ENCODE results near the gene TM9SF2.

Gene TM9SF2

GRCh38 chr13:99577934-99578917 lies 77.0 kb downstream of the TM9SF2 start:
- DNase-seq (ENCODE audit: low spot score): no peak

DNA sequence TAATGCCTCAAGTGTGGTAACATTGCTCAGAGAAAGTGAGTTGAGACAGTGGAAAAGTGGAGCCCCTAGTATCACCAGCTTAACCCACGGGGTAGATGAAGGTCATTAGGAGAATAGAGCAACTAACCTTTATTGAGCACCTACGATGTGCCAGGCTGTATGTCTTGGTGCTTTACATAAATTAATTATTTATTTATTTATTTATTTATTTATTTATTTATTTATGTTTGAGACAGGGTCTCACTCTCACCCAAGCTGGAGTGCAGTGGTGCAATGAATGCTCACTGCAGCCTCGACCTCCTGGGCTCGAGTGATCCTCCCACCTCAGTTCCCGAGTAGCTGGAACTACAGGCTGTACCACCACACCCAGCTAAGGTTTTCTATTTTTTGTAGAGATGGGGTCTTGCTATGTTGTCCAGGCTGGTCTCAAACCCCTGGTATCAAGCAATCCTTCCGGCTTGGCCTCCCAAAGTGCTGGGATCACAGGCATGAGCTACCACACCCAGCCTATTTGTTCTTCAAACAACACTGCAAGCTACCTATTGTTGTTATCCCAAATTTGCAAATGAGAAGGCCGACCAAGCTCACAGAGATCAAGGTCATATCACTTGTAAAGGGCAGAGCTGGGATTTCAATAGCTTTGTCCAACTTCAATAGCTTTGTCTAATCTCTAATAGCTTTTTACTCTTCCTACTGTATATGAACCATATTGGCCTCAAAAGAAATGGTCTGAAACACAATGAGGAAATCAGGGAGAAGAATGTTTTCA lies 79.4 kb downstream of the TM9SF2 start:
- no peak for DNase-seq (ENCODE audit: low spot score)

DNA sequence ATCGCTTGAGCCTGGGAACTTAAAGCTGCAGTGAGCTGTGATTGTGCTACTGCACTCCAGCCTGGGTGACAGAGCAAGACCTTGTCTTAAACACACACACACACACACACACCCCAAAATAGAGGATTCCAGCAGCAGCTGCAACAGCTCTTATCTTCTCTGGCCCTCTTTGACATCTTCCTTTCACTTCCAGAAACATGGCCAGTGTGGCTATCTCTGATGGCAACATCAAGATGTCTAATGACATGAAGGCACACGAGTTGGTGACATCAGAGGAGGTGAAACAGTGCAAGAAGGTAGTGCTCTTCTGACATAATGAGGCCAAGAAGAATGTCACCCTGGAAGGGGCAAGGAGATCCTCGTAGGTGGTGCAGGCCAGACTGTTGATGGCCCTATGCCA lies 81.2 kb downstream of the TM9SF2 start:
- no peak for DNase-seq (ENCODE audit: low spot score)

- no peak for DNase-seq (ENCODE audit: low spot score)
Measured at GRCh38 chr13:99585609-99586008, 84.3 kb downstream of the TM9SF2 start.

GRCh38 chr13:99587021-99587420 lies 85.7 kb downstream of the TM9SF2 start:
- DNase-seq (ENCODE audit: low spot score): no peak

DNA sequence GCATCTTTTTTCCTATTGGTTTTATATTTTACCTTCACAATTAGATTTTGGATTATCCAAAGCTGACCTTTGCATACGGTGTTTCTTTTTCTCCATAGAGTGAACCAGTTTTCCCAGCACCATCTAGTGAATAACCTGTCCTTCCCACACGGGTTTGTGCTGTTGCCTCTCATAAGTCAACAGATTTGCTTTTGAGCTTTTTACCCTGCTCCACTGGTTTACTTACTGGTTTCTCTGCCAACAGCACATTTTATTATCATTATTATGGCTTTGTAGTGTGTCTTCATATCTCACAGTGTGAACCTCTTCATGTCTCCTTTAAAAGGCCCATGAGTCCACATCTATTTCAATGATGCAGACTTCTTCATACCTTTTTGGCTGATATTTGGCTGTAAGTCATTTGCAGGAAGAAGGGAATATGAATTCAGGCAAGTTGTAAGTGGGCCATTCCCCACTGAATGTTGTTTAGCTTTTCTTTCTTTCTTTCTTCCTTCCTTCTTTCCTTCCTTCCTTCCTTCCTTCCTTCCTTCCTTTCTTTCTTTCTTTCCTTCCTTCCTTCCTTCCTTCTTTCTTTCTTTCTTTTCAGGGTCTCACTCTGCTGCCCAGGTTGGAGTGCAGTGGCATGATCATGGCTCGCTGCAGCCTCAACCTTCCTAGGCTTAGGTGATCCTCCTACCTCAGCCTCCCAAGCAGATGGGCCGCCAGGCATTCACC lies 86.8 kb downstream of the TM9SF2 start:
- no peak for DNase-seq (ENCODE audit: low spot score)

DNA sequence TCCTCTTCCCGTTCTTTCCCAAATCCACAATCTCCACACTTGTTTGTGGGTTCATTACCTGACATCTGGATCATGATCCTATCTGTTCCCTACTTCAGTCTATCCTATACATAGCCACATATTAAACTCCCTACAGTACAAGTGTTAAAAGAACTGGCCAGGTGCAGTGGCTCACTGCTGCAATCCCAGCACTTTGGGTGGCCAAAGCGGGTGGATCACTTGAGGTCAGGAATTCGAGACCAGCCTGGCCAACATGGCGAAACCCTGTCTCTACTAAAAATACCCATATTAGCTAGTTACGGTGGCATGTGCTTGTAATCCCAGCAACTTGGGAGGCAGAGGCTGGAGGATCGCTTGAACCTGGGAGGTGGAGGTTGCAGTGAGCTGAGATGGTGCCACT lies 88.3 kb downstream of the TM9SF2 start:
- no peak for DNase-seq (ENCODE audit: low spot score)

GRCh38 chr13:99590519-99591011 lies 89.3 kb downstream of the TM9SF2 start:
- no peak for DNase-seq (ENCODE audit: low spot score)

- DNase-seq (ENCODE audit: low spot score): no peak
Measured at GRCh38 chr13:99596180-99596579, 94.9 kb downstream of the TM9SF2 start.

DNA sequence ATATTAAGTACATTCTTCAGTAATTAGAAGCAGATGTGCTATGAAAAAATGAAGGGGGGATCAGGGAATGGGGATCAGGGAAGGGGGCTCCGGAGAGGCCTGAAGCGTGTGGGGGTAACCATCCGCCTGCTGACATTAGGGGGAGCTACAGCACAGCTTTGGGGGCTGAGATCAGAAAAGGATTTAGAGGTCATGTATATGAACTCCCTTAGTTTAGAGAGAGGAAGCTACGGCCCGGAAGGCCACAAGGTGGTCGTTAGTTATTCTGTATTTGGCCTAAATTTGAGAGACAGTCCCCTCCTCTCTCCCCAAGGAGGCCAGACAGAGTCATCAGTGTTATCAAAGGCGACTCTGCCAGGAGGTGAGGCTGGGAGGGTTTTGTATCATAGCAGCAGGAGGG lies 99.0 kb downstream of the TM9SF2 start:
- no peak for DNase-seq (ENCODE audit: low spot score)

- DNase-seq (ENCODE audit: low spot score): no peak
Measured at GRCh38 chr13:99601535-99601934, 100.3 kb downstream of the TM9SF2 start.

DNA sequence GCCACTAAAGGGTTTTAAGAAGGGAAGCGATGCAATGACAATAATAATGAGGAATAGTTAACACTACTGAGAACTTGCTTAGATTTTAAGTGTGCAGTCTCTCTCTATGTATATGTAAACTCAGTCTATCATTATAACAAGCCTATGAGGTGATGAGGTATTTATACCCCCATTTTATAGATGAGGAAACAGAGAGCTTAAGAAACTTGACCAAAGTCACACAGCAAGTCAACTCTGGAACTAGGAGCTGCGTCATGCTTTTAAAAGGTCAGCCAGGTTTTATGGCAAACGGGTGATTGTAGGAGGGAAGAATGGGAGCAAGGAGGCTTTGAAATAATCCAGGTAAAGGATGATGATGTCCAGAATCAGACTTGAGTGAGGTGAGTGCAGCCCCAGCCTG lies 103.4 kb downstream of the TM9SF2 start:
- DNase-seq (ENCODE audit: low spot score): no peak

- no peak for DNase-seq (ENCODE audit: low spot score)
Measured at GRCh38 chr13:99605420-99606323, 104.4 kb downstream of the TM9SF2 start.

GRCh38 chr13:99606324-99607066 lies 105.2 kb downstream of the TM9SF2 start, which contains the start of gene CLYBL:
Gene CLYBL (plus strand): TSS chr13:99606690.
- peak; percentile 66 for DNase-seq (ENCODE audit: low spot score)

DNA sequence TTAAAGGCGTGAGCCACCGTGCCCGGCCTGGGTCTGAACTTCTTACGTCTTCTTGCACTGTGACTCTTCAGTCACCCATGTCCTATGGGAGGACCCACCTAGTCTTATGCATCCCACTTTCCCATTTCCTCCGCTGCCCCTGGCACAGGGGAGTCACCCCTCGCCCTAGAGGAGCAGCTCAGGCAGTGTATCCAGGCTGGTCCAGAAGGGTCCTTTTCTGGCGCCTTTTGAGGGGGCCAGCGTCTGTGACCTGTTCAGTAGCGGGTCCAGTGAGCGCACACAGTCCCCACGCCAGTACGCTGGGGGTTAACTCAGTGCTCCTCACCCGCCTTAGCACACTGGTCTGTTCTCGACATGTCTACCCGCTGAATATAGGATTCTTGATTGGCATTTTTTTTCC lies 107.1 kb downstream of the TM9SF2 start:
- no peak for DNase-seq (ENCODE audit: low spot score)

GRCh38 chr13:99610702-99611289 lies 109.5 kb downstream of the TM9SF2 start:
- no peak for DNase-seq (ENCODE audit: low spot score)
